Measurements from ENCODE around the gene EPHA6.

The EPHA6 gene

GRCh38 chr3:97662762-97663161 lies 848.4 kb downstream of the EPHA6 start:
- no peak for DNase-seq

DNA sequence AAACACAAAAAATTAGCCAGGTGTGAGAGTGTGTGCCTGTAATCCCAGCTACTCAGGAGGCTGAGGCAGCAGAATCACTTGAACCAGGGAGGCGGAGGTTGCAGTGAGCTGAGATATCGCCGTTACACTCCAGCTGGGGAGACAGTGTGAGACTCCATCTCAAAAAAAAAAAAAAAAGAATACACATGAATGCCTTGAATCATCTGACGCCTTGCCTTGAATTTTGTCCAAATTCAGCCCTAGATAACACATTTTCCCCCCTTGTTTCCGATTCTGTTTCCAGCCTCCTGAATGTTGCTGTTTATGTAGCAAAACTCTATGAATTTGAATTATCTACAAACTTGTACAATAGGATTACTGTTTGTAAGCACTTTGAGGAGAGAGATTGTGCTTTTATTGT lies 851.5 kb downstream of the EPHA6 start:
- no peak for DNase-seq

DNA sequence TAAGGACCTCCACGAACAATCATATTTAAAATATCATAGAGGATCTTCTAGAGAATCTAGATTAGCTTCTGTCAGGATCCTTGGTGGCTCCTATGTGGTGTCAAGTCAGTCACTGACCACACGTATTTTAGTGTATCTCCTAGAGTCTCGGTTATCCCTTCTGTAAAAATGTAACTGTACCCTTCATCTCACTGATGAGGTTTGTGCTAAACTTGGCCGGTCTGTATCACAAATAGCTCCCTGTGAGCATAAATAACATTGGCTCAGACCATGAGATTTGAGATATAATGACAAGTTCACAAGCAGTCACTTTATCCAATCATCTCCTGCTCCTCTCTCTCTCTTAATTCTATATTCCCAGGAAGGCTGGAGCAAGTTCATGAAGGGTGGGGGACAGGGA lies 856.6 kb downstream of the EPHA6 start:
- no peak for DNase-seq

GRCh38 chr3:97673357-97673997 lies 859.1 kb downstream of the EPHA6 start:
- no peak for DNase-seq

DNA sequence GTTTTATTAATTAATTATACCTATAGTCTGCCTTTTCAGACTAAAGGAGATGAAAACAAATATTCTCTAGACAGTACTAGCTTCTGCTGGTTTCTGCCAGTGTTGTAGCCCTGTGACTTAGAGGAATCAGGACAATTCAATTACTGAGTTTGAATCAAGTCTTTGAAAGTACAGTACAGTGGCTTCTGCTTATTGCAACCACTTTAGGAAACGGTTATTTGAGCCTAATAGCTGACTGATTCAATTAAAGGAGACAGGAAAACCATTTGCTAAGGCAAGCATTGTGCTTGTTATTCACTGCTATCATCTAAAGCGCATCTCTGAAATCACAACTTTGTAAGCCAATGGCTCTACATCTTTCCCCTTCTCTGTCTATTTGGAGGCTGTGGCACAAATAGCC lies 860.1 kb downstream of the EPHA6 start:
- DNase-seq: no peak

- no peak for DNase-seq
These were observed 865.8 kb downstream of the EPHA6 start for GRCh38 chr3:97680210-97680609.

DNA sequence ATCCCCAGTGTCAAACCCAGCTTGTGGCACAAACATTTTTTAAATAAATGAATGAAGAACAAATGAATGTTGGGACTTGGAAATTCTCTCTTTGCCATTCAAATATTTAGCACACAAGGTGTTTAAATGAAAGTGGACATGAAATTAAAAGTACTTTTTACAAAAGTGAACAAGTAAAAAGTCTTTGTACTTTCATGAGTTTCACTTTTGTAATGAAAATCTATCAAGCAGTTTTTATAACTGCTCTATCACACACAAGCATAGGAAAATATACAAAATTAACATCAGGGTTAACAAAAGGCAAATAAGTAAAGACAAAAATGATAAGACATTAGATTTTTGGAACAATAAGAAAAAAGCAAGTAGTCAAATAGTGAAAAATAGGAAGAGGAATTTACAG lies 866.3 kb downstream of the EPHA6 start:
- DNase-seq: no peak

- no peak for DNase-seq
These were observed 870.1 kb downstream of the EPHA6 start for GRCh38 chr3:97684490-97684889.

DNA sequence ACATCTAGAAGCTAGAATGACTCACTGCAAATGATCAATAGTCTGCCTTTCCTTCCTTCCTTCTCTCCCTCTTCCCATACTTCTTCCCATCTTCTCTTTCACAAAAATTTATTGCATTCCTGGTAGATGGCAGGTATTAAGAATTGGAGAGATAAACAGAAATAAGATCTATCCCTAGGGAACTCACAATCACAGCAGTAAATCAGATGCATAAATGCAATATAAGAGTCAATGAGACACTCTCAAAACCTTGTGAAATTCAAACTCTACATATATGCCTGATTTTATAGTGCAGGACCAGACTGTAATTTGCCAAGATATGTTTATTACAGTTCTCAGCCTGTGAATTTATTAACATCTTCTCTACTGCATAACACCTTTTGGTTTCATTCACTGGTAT lies 871.9 kb downstream of the EPHA6 start:
- DNase-seq: no peak

GRCh38 chr3:97687734-97688133 lies 873.3 kb downstream of the EPHA6 start:
- no peak for DNase-seq

GRCh38 chr3:97689111-97689510 lies 874.7 kb downstream of the EPHA6 start:
- DNase-seq: no peak

DNA sequence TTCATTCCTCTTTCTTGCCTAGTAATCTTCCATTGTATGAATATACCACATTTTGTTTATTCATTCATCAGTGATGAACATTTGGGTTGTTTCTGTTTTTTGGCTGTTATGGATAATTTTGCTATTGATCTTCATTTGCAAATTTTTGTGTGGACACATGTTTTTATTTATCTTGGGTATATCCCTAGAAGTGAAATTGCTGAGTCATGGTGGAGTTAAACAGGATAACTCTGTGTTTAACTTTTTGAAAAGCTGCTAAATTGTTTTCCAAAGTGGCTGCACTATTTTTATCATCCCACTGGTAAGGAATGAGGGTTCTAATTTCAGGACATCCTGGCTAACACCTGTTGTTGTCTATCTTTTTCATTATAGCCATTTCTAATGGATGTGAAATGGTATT lies 875.6 kb downstream of the EPHA6 start:
- DNase-seq: no peak

DNA sequence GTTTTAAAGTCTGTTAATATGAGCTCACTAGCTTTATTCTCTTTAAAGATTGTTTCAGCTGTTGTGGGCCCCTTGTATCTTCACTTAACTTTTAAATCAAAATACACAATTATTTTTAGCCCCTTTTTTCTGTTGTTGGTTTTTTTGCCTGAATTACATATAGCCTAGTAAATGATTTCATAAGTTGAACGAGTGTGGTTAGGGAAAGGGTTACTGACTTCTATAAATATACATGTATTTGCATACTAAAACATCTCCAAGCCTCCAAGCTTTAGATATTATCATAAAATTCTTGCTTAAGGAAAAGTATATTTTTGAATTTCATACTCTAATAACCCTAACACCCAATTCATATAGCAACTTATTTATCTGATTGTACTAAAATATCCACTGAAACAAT lies 877.0 kb downstream of the EPHA6 start:
- DNase-seq: no peak

DNA sequence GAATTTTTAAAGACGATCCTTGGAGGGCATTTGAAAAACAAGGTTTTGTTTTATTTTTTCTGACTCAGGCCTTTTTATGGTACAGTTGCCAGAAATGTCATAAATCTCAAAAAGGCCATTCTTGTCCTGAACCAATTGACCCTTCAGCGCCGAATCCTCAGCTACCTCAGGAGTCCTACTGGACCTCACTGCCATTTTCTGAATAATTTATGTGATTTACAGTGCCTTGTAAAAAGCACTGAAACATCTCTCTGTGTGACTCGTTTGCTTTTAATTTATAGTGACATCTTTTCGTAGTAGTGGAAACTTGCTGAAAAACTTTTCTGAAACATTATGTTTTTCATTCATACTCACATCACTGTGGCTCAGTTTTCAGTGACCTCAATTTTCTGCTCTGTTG lies 878.0 kb downstream of the EPHA6 start:
- DNase-seq: no peak

- no peak for DNase-seq
These were observed 878.4 kb downstream of the EPHA6 start for GRCh38 chr3:97692831-97693230.

GRCh38 chr3:97694876-97695275 lies 880.5 kb downstream of the EPHA6 start:
- DNase-seq: no peak

DNA sequence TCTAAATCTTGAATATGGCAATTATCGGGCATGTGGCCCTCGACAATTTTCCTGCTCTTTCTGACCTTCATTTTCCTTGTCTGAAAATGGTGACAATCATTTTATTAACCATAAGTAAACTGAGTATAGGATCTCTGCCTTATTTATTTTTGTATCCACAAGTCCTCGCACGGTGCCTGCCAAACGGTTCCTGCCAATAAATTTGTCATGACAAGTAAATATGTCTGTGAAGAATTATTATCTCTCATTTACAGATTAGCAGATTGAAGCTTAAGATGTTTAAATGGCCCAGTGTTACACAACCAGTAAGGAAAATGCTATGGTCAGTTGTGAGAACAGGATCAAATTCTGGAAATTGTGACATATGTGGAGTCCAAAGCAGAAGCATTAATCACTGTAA lies 884.3 kb downstream of the EPHA6 start:
- no peak for DNase-seq

DNA sequence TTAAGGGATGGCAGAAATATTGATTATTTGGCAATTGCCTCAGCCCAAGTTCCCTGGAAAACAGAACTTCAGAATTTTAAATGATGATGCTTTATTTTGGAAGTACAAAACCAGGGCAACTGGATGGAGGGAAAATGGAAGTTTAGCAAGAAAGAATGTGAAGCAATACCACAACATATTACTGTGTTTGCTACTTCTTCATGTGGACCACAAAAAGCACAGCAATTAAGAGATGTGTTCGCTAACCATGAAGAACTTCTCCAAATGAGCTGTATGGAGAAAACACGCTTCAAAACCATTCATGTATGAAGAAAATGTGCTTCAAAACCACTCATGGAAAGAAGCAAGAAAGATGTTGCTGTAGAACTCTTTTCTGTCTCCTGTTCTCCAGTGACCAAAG lies 885.5 kb downstream of the EPHA6 start:
- DNase-seq: no peak

DNA sequence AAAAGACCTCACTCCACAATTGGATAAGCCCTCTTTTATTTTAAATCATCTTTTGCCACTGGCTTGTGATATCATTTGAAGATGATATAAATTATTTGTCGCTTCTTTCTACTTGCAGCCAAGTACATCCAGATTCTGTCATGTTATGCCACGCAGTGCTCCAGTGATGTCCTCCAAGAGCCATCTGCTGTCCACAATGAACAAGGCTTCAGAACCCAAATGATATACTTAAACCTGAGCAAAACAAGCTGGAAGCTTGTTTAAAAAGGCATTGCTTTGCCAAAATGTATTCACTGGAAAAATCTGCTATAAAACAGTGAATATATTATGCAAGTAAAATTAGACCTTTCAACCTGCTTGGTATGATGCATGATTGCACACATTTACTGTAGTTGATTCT lies 891.4 kb downstream of the EPHA6 start:
- DNase-seq: no peak

DNA sequence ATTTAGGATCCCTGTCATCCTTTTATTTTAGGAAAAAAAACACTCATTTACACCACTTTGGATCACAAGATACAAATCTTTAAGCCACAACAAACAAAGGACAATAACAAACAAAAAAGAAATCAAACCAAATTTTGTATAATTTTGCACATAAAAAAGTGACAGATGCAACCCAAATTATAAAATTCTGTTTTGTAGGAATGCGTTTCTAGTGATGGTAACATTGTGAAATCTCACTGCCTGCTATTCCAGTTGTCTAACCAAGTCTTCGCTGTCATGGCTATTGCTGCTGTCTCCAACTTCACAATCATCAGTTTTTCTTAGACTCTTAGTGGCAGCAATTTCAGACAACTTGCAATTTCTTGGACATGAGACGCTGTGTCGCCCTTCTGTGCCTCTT lies 891.8 kb downstream of the EPHA6 start:
- no peak for DNase-seq

DNA sequence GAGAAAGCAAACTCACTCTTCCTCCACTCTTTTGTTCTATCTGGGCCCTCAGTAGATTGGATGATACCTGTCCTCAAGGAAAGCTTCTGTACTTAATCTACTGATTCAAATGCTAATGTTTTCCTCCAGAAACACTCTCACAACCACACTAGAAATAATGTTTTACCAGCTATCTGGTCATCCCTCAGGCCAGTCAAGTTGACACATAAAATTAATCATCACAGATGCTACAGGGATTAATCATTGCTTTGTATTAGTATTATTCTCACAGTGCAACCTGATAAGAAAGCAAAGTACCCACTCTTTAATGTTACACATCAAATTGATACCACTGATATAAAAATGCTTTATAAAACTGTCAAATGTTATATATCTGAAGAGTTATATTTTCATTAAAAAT lies 897.3 kb downstream of the EPHA6 start:
- DNase-seq: no peak

GRCh38 chr3:97712919-97713318 lies 898.5 kb downstream of the EPHA6 start:
- DNase-seq: no peak

DNA sequence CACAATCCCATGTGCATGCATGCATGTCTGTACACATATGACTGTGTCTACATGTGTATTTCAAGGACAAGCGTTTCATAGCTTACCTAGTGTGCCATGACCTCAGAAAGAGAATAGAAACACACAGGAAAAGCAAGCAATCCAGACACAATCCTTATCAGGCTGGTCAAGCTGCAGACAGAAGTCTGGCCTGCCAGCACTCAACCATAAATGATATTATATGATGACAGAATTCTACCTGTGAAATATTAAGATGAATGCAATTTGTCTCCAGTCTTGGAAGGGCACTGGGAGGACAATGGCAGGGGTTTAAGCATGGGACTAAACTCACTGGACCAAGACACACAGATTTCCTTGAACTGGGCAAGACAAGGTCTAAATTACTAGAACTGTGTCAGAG lies 899.2 kb downstream of the EPHA6 start:
- no peak for DNase-seq

- peak; percentile 79 for DNase-seq
These were observed 904.9 kb downstream of the EPHA6 start for GRCh38 chr3:97719156-97719821.

- DNase-seq: no peak
These were observed 906.0 kb downstream of the EPHA6 start for GRCh38 chr3:97720417-97720816.
